Coronary artery (tissue), 2 donors: ENCODE measurements around the gene CRHR1.

Experiments used
- DNase-seq: peaks from one replicate; pipeline ENCODE4 v3.0.0-alpha.2; 2017; ENCODE audit warnings: low spot score
- H3K27ac ChIP-seq, 2 donors: fragments of 200-600 bp; sonication (generic); one replicate each; pipeline ENCODE4 v1.5.1; 2016 to 2019
- H3K4me3 ChIP-seq: fragments of 200-600 bp; sonication (generic); 2 replicates; pipeline ENCODE4 v1.5.1; 2016; ENCODE audit warnings: mild to moderate bottlenecking, moderate library complexity
- TF ChIP-seq, protein P1 (sequence below): fragments of 200-600 bp; sonication (generic); IDR thresholded peaks from one replicate; pipeline ENCODE4 v1.5.1; 2019; ENCODE audit warnings: antibody characterized with exemption

The CRHR1 gene

GRCh38 chr17:45790296-45790922 lies 6.3 kb downstream of the CRHR1 start:
- no peak overlapping the region for H3K4me3 ChIP-seq
- H3K27ac ChIP-seq = no peak overlapping the region
- DNase-seq = no peak
- TF ChIP-seq, protein P1, sequence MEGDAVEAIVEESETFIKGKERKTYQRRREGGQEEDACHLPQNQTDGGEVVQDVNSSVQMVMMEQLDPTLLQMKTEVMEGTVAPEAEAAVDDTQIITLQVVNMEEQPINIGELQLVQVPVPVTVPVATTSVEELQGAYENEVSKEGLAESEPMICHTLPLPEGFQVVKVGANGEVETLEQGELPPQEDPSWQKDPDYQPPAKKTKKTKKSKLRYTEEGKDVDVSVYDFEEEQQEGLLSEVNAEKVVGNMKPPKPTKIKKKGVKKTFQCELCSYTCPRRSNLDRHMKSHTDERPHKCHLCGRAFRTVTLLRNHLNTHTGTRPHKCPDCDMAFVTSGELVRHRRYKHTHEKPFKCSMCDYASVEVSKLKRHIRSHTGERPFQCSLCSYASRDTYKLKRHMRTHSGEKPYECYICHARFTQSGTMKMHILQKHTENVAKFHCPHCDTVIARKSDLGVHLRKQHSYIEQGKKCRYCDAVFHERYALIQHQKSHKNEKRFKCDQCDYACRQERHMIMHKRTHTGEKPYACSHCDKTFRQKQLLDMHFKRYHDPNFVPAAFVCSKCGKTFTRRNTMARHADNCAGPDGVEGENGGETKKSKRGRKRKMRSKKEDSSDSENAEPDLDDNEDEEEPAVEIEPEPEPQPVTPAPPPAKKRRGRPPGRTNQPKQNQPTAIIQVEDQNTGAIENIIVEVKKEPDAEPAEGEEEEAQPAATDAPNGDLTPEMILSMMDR = no peak

DNA sequence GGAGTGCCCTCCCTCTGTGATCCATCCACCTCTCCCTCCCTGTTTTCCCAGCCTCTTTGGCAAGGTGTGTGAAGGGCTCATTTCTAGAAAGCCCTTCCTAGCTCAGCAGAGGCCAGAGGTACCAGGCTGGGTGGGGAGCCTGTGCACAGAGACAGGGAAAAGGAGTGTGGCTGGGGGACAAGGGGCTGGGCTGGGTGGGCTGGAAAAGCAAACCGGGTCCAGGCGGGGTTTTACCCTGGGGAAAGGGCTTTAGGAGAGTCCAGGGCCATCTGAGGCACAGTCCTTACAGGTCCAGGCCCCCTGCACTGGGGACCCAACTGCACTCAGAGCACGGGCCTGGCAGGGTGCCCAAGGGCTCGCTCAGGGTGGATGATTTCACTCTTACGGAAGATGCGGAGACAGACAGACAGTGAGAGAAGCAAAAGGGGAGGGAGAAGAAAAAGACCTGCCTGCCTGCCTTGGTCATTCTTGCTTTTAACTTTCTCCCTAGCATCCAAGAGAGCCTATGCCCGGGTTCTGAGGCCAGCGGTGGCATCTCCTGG lies 7.0 kb downstream of the CRHR1 start:
- Histone ChIP-seq H3K27ac (no peak overlapping the region), H3K4me3 (no peak overlapping the region)
- TF ChIP-seq, protein P1 = no peak
- no peak for DNase-seq

GRCh38 chr17:45791935-45792334 lies 7.8 kb downstream of the CRHR1 start:
- no peak for DNase-seq
- H3K27ac ChIP-seq = no peak overlapping the region
- TF ChIP-seq, protein P1 = no peak
- H3K4me3 ChIP-seq = no peak overlapping the region

- no peak for DNase-seq
- TF ChIP-seq, protein P1 = no peak
- Histone ChIP-seq H3K4me3 (no peak overlapping the region), H3K27ac (no peak overlapping the region)
Measured at GRCh38 chr17:45792437-45792836, 8.3 kb downstream of the CRHR1 start.

DNA sequence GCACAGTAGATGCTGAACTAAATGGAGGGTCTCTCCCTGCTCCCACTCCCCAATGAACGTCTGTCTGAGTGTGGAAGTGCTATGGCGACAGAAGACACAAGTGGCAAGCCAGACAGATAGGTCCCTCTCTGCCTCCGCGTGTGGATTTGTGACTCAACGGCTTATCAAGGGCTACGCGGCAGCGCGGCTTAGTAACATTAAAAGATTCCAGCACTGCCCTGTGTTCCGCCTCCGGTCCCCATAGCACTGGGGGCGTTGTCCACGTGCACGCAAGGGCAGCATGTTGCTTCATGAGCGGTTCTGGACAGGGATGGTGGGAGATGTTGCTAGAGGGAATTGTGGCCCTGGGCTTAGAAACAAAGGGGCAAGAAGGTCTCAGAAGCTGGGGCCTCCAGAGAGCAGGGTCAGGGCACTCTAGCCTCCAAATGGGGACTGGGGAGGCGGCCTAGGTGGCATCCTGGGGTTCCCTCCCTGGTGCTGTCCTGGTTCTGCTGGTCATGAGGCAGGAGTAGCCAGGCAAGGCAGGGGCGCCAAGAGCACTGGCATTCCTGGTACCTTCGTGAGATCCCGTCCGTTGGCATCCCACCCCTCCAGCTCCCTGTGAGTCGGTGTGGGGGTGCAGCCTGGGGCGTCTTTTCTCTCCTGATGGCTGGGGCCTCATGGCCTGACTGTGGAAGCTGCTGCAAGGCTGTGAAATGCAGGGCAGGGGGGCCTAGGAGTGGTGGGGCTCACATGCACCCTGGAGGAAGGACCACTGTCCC lies 9.1 kb downstream of the CRHR1 start:
- TF ChIP-seq, protein P1 = no peak
- Histone ChIP-seq H3K27ac (no peak overlapping the region), H3K4me3 (no peak overlapping the region)
- DNase-seq = no peak

DNA sequence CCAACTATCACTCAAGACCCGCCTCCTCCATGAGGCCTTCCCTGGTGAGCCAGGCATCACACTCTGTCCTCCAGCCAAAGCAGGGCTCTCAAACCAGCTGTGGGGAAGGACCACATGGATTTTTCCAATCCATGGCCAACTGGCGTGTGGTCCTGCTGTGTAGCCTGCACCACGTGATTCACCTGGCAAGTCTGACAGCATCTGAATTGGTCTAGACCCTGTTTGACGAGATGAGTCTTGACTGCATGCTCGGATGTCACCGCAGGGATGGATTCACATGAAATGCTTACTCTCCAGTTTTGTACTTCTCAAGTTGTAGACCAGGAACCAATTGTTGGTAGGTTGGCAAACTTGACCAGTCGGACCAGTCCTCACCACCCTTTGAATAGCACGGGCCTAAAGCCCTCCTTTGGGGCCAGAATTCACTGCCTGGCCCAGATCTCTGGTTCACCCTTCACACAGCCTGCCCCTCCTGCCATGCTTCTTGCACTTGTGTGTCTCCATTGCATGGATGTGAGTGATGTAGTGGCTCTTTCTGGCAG lies 9.9 kb downstream of the CRHR1 start:
- Histone ChIP-seq H3K27ac (no peak overlapping the region), H3K4me3 (no peak overlapping the region)
- TF ChIP-seq, protein P1 = no peak
- no peak for DNase-seq
